ENCODE measurements around the gene PLB1. TPM values are rescaled to one million over a fixed set of nuclear protein-coding genes. Genes with fewer than 3 reads are reported as not detected.

Gene PLB1
- polyA plus RNA-seq, 1 donor from 2014 or later: 2.8 TPM

DNA sequence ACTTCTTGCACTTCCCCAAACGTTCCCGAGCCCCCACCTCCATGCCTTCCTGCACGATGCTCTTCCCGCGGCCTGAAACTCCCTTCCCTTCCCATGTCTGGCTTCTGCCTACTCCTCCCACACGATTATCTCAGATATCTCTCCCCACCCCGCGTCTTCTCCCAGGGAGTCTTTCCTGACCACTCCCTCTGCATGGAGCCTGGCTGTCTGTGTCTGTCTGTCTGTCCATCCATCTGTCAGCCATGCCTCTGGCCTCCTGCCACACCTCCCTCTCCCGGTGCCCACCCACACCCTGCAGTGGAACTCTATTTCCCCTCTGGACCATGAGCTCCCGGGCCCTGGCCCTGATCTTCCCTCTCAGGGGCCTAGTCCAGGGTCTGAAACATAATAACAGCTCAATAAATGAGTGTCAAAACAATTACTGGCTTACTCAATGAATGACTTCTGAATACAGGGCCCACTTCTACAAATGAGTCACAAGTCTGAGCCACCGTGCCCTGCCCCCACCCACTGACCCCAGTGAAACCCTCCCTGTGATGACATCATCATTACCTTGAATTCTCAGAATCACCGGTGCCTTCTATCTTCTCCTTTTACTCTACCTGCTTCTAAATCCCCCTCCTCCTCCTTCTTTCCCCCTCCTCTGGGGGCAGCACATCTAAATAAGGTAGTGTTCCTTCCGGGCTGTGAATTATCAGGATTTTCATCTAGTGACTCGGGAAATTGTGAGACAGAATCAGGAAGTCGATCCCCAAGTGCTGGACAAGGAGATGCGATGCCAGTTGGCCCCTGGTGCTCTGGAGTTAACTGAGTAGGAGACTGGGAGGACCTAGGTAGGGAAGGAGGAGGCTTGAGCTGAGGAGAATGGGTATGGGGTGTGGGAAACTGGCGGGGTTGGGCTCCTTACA lies 46.1 kb upstream of the PLB1 start:
- no peaks in the 10 kb centered on the region for H3K79me2 ChIP-seq (replicated peaks; ENCODE audit: insufficient read depth, low read length)
- H3F3A ChIP-seq (ENCODE audit: insufficient read depth, low read length, poor library complexity, severe bottlenecking): no peaks in the 10 kb centered on the region
- no peak overlapping the region for H3K4me2 ChIP-seq (ENCODE audit: low read length)
- TF ChIP-seq TAF1 (IDR thresholded peaks at IDR 0.05; ENCODE audit: low read depth) (no peak), MXI1 (conservative IDR thresholded peaks at IDR 0.05; ENCODE audit: poor library complexity, severe bottlenecking) (no peak), EZH2 (IDR thresholded peaks at IDR 0.05; ENCODE audit: borderline replicate concordance, insufficient read depth, low read length, poor library complexity, severe bottlenecking) (no peak)
- TF ChIP-seq, protein P1, sequence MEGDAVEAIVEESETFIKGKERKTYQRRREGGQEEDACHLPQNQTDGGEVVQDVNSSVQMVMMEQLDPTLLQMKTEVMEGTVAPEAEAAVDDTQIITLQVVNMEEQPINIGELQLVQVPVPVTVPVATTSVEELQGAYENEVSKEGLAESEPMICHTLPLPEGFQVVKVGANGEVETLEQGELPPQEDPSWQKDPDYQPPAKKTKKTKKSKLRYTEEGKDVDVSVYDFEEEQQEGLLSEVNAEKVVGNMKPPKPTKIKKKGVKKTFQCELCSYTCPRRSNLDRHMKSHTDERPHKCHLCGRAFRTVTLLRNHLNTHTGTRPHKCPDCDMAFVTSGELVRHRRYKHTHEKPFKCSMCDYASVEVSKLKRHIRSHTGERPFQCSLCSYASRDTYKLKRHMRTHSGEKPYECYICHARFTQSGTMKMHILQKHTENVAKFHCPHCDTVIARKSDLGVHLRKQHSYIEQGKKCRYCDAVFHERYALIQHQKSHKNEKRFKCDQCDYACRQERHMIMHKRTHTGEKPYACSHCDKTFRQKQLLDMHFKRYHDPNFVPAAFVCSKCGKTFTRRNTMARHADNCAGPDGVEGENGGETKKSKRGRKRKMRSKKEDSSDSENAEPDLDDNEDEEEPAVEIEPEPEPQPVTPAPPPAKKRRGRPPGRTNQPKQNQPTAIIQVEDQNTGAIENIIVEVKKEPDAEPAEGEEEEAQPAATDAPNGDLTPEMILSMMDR (IDR thresholded peaks at IDR 0.05; ENCODE audit: poor library complexity, severe bottlenecking): no peak
- TF ChIP-seq, protein P2, sequence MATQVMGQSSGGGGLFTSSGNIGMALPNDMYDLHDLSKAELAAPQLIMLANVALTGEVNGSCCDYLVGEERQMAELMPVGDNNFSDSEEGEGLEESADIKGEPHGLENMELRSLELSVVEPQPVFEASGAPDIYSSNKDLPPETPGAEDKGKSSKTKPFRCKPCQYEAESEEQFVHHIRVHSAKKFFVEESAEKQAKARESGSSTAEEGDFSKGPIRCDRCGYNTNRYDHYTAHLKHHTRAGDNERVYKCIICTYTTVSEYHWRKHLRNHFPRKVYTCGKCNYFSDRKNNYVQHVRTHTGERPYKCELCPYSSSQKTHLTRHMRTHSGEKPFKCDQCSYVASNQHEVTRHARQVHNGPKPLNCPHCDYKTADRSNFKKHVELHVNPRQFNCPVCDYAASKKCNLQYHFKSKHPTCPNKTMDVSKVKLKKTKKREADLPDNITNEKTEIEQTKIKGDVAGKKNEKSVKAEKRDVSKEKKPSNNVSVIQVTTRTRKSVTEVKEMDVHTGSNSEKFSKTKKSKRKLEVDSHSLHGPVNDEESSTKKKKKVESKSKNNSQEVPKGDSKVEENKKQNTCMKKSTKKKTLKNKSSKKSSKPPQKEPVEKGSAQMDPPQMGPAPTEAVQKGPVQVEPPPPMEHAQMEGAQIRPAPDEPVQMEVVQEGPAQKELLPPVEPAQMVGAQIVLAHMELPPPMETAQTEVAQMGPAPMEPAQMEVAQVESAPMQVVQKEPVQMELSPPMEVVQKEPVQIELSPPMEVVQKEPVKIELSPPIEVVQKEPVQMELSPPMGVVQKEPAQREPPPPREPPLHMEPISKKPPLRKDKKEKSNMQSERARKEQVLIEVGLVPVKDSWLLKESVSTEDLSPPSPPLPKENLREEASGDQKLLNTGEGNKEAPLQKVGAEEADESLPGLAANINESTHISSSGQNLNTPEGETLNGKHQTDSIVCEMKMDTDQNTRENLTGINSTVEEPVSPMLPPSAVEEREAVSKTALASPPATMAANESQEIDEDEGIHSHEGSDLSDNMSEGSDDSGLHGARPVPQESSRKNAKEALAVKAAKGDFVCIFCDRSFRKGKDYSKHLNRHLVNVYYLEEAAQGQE (IDR thresholded peaks at IDR 0.05; ENCODE audit: borderline replicate concordance): no peak
- H3K9me2 ChIP-seq (ENCODE audit: insufficient read depth, low read length): no peaks in the 10 kb centered on the region
- no peaks in the 10 kb centered on the region for H3K36me3 ChIP-seq (ENCODE audit: insufficient read depth, low read length)
- no peak overlapping the region for H2AFZ ChIP-seq (ENCODE audit: low read depth, low read length)
- H3K4me3 ChIP-seq (ENCODE audit: low read length): no peak overlapping the region
- no peaks in the 10 kb centered on the region for H3K27me3 ChIP-seq (ENCODE audit: insufficient read depth, low read depth, low read length)
- no peak overlapping the region for H3K27ac ChIP-seq (ENCODE audit: low read length)
- no peak overlapping the region for H3K9ac ChIP-seq (ENCODE audit: low read length)
- no peaks in the 10 kb centered on the region for H3K9me3 ChIP-seq (ENCODE audit: low read length)
- no peaks in the 10 kb centered on the region for H4K20me1 ChIP-seq (ENCODE audit: insufficient read depth)

DNA sequence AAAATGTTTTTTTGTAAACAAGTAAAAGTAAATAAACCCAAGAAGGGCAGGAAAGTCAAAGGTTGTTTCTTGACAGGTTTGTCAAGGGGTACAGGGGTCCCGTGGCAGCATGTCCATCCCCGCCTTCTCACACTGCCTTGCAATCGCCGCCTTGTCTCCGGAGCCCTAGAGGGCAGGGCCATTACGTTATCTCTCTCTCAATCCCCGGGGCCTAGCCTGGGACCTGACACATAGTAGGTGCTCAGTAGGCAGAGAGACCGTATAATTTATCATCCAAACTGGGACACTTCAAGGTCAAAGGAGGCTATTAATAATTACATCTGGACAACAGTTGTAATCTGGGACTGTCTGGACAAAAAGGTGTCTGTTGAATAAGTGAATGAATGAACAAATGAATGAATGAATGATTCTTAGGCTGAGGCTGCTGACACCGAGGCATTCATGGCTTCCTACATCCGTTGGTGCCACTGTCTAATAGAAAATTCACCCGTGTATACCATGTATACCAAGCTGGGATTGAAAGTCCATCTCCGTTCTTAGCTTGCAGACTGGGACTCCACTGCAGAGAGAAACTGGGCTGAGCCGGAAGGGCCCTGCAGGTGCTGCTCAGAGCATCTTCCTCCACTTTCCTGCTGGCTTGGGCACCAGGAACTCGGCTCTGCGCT lies 44.8 kb upstream of the PLB1 start:
- Histone ChIP-seq H2AFZ (ENCODE audit: low read depth, low read length) (no peak overlapping the region), H3K36me3 (ENCODE audit: insufficient read depth, low read length) (no peaks in the 10 kb centered on the region), H3K4me2 (ENCODE audit: low read length) (no peak overlapping the region), H4K20me1 (ENCODE audit: insufficient read depth) (no peaks in the 10 kb centered on the region), H3K9me3 (ENCODE audit: low read length) (no peaks in the 10 kb centered on the region), H3K27me3 (ENCODE audit: insufficient read depth, low read depth, low read length) (no peaks in the 10 kb centered on the region), H3K9me2 (ENCODE audit: insufficient read depth, low read length) (no peaks in the 10 kb centered on the region), H3K27ac (ENCODE audit: low read length) (no peak overlapping the region), H3K9ac (ENCODE audit: low read length) (no peak overlapping the region), H3K79me2 (replicated peaks; ENCODE audit: insufficient read depth, low read length) (no peaks in the 10 kb centered on the region), H3K4me3 (ENCODE audit: low read length) (no peak overlapping the region), H3F3A (ENCODE audit: insufficient read depth, low read length, poor library complexity, severe bottlenecking) (no peaks in the 10 kb centered on the region)
- no peak for TF ChIP-seq EZH2 (IDR thresholded peaks at IDR 0.05; ENCODE audit: borderline replicate concordance, insufficient read depth, low read length, poor library complexity, severe bottlenecking)

All from neural cell (in vitro differentiated cells).